GM12801 (cell line): Measurements from ENCODE around the gene PRICKLE3.

Experiments used
- TF ChIP-seq, protein P1 (sequence below): IDR thresholded peaks from one replicate; pipeline ENCODE4 v1.5.1; 2011; ENCODE audit warnings: control low read depth; ENCODE audit not compliant: insufficient read length; ENCODE audit errors: extremely low read depth

PRICKLE3 gene

GRCh38 chrX:49139713-49140112 is 46.5 kb downstream of the PRICKLE3 start:
- TF ChIP-seq, protein P1, sequence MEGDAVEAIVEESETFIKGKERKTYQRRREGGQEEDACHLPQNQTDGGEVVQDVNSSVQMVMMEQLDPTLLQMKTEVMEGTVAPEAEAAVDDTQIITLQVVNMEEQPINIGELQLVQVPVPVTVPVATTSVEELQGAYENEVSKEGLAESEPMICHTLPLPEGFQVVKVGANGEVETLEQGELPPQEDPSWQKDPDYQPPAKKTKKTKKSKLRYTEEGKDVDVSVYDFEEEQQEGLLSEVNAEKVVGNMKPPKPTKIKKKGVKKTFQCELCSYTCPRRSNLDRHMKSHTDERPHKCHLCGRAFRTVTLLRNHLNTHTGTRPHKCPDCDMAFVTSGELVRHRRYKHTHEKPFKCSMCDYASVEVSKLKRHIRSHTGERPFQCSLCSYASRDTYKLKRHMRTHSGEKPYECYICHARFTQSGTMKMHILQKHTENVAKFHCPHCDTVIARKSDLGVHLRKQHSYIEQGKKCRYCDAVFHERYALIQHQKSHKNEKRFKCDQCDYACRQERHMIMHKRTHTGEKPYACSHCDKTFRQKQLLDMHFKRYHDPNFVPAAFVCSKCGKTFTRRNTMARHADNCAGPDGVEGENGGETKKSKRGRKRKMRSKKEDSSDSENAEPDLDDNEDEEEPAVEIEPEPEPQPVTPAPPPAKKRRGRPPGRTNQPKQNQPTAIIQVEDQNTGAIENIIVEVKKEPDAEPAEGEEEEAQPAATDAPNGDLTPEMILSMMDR, result no peak

DNA sequence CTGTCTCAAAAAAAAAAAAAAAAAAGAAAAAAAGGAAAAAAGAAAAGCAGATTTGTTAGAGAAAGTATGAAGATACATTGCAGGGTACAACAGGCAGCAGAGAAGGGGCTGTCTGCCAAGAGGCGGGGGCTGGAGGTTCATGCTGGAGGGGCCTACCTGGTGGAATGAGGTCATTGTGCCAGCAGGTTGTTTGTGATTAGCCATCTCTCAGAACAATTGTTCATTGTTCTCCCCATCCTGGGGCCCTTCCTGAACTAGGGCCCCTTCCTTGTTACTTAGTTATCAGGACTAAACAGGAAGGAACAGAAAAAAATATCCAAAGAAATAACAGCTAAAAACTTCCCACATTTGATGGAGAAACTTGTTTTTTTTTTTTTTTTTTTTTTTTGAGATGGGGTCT is 48.7 kb downstream of the PRICKLE3 start:
- TF ChIP-seq, protein P1, result no peak

DNA sequence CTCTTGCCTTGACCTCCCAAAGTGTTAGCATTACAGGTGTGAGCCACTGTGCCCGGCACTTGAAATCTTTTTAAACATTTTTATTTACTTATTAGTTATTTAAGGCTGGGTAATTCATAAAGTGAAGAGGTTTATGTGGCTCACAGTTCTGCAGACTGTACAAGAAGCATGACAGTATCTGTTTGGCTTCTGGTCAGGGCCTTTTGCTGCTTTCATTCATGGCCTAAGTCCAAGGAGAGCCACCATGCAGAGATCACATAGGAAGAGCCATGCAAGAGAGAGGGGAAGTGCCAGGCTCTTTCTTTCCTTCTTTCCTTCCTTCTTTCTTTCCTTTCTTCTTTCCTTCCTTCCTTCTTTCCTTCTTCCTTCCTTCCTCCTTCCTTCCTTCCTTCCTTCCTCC is 52.4 kb downstream of the PRICKLE3 start:
- TF ChIP-seq, protein P1, result no peak

GRCh38 chrX:49129427-49129826 is 56.7 kb downstream of the PRICKLE3 start:
- TF ChIP-seq, protein P1, result no peak
